ENCODE data around the gene NSUN2.

The NSUN2 gene

DNA sequence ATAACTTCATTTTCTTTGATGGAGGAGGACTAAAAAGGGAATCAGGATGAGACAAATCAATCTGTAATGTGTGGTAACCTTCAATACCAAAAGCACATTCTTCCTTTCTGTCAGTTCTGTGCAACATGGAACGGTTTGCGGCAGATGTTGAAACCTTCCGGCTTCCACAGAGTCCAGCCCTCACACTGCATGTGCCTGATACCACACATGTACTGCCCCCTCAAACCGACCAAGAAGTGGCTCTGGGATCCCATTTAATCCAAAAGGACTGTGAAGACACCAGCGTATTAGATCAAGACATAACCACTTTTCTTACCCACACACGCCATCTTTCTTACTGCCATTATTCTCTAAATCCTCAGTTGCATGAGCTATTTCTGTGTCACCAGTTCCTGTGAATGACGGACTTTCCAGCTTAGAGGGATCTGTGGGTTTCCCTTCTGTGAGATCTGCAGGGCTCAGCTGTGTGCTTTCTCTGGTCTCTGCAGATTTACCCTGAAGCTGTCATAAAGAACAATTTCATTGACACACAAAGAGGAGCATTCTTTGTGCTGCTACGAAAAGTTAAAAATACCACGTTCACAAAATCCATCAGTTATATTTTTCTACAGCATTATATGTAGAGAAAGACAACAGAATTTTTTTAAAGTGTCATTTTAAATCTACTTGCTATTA is 25.8 kb downstream of the NSUN2 start:
- no peak for DNase-seq (ENCODE audit: low read depth in 1 of 2, low spot score in 1 of 2)

- DNase-seq (ENCODE audit: low read depth in 1 of 2, low spot score in 1 of 2): no peak
Measured at GRCh38 chr5:6604946-6605345, 27.9 kb downstream of the NSUN2 start.

DNA sequence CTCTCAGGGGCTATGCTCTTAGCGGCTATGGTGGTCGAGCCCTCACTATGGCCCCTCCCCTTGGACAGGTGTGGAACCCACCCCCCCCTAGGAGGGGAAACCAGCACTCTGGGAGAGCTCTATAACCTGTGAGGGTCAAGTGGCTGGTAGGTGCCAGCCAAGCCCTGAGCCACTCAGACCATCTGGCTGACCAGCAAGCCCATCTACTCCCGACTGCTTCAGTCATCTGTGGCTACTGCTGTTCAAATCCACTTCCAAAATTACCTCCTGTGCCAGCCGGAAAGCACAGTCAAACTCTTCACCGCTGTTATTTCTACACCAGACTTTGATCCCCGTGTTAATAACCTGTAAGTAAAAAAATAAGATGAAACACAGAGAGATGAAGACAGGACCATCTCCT is 28.5 kb downstream of the NSUN2 start:
- DNase-seq (ENCODE audit: low read depth in 1 of 2, low spot score in 1 of 2): no peak

GRCh38 chr5:6603643-6604042 is 29.2 kb downstream of the NSUN2 start:
- no peak for DNase-seq (ENCODE audit: low read depth in 1 of 2, low spot score in 1 of 2)

GRCh38 chr5:6602441-6602840 is 30.4 kb downstream of the NSUN2 start:
- DNase-seq (ENCODE audit: low read depth in 1 of 2, low spot score in 1 of 2): no peak

DNA sequence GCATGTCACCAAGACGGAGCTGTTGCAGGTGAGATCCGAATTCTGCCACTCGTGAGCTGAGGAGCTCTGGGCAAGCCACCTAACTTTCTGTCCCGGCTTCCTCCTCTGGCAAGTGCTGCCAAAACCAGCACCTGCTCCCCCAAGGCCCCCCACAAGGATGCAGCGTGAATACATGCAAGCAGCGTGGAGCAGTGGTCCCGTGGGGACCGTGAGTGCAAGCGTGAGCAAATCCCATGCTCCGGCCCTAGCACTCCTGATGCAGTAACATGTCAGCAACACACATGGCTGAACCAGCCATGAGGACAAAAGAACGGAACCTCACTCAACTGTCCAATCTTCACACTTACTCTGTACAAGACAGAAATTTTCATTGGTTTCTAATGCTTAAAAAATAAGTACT is 31.0 kb downstream of the NSUN2 start:
- no peak for DNase-seq (ENCODE audit: low read depth in 1 of 2, low spot score in 1 of 2)

DNA sequence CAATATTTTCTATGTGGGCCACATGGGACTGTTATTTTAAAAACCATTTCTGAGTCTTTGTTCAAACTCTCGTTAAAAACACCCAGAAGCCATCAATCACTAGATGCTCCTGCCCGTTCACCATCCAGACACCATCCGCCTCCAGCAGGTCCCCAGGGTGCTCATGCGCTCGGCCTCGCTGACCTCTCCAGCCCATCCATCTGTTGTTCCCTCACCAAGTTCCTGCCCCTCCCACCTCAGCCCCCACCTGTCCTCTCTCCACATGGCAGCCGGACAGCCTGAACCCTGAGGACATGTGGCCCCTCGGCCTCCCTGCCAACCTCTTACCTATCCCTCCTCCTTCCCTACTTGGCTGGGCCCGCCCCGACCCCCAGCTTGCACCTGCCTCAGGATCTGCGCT is 31.6 kb downstream of the NSUN2 start:
- no peak for DNase-seq (ENCODE audit: low read depth in 1 of 2, low spot score in 1 of 2)

GRCh38 chr5:6599739-6600138 is 33.1 kb downstream of the NSUN2 start:
- DNase-seq (ENCODE audit: low read depth in 1 of 2, low spot score in 1 of 2): no peak

DNA sequence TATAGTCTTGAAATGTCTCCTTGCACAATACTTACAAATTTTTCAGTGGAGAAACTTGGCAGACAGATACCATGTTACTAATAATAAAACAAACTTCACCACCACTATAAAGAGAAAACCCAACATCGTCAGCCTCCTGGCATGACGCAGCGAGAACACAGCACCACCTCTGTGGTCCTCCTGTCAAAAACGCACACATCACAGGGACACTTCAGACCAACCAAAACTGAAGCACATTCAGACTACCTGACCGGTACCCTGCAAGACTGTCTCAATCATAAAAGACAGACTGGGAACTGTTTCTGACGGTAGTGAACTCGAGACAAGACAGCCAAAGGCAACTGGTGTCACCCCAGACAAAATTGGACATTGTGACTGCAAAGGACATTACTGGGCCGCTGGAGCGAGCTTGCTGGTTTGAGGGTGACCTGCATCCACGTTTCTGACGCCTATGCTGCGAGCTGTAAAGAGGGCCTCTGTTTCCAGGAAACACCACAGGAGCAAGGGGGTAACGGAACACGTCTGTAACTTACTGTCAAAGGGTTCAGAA is 34.4 kb downstream of the NSUN2 start:
- no peak for DNase-seq (ENCODE audit: low read depth in 1 of 2, low spot score in 1 of 2)

DNA sequence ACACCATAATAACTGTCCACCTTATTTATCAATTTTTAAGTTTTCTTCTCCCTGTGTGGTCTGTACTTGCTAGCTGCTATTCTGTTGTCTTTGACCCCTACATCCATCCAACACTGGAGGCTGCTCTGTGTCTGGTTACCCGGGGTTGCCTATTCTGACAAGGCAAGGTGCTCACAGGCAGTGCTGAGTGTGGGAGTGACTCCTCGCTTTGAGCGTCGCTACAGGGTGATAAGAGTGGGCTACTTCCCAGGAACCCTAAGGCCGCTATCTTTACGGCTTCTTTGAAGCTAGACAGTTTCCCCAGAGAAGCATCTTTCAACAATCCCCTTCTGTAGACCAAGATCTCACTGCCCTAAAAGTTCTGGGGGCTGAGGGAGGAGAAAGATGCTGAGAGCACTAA is 35.3 kb downstream of the NSUN2 start:
- no peak for DNase-seq (ENCODE audit: low read depth in 1 of 2, low spot score in 1 of 2)

DNA sequence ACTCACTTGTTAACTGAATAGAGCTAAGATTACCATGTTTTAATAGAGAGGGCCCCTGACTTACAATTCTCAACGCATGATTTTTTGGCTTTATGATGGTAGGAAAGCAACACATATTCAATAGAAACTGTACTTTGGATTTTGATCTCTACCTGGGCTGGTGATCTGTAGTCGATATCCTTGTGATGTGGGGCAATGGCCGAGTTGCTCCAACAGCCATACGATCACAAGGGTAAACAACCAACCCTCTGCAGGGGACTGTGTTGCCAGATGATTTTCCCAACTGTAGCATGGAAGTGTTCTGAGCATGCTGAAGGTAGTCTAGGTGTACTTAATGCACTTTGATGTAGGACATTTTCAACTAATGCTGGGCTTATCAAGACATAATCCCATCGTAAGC is 36.5 kb downstream of the NSUN2 start:
- DNase-seq (ENCODE audit: low read depth in 1 of 2, low spot score in 1 of 2): no peak

- no peak for DNase-seq (ENCODE audit: low read depth in 1 of 2, low spot score in 1 of 2)
Measured at GRCh38 chr5:6595405-6595804, 37.4 kb downstream of the NSUN2 start.

DNA sequence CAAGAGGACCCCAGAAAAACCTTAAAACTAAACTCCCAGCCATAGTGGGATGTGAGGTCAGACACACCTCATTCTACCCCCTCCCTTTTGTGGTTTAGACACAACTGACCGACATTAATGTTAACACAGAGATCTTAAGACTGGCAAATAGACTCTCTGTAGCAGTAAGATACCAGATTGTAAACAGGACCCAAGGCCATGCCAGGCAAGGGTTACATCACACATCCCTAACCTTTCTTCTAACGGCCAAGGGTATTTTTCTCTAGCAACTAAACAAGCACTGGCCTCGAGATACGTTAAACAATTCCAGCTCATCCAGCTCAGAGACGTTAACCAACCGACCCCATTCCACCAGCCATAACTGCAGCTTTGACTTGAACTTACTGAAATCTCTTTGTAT is 38.8 kb downstream of the NSUN2 start:
- no peak for DNase-seq (ENCODE audit: low read depth in 1 of 2, low spot score in 1 of 2)

DNA sequence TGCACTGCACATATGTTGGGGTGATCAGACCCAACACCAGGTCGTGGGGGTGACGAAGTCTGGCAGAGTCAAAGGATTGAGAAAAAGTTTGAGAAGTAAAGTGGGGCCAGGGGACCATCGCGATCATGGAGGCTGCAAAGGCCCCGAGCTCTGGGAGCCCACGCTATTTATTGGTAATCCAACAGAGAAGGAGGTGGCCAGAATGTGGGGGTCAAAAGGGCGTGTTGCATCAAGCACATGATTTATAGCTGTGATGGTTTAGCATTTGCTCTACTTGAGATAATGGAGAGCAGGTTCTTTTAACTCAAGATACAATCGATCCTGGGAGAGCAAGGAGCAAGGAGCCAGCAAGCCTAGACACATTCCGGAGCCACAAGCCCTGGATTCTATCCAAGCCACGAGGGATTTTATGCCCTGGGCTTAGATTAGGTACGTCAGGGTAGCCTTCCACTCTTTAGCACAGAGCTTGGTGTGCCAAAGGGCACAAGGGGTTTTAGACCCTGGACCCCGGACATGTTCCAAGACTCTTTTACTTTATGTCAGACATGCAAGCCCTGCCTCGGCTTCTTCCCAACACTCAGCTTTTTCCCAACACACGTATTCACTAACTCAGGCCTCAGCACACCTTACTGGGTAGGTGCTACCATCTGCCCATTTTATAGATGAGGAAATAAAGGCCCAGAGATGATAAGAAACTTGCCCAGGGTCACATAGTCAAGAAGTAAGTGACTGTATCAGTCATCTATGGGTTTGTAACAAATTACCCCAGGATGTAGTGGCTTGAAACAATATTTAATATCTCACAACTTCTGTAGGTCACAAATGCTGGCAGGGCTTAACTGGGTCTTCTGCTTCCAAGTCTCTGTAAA is 39.5 kb downstream of the NSUN2 start:
- DNase-seq (ENCODE audit: low read depth in 1 of 2, low spot score in 1 of 2): no peak

GRCh38 chr5:6592601-6593000 is 40.2 kb downstream of the NSUN2 start:
- DNase-seq (ENCODE audit: low read depth in 1 of 2, low spot score in 1 of 2): no peak

DNA sequence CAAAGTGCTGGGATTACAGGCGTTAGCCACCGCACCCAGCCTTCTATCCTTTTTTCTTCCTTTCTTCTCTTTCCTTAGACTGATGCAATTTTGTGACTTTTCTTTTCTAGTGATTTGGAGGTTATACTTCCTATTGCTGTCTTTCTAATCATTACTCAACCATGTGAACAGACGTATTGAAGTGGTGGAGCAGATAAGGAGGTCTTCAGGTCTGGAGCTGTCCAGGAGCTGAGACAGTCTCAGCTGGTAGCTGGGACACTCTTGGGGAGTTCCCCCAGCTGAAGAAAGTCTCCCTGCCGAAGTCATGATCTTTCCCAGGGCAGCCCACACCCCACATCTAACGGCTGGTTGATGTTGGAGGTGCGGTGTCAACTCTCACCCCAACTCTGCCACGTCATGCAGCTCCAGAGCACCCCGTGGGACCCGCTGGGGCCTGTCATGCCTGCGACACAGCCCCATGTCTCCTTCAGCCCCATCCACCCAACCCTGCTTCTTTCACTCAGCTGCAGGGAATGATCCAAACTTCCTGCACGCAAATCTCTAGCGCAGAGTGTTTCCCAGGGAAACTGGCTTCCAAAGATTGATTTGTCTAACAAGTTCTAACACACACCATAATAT is 41.1 kb downstream of the NSUN2 start:
- no peak for DNase-seq (ENCODE audit: low read depth in 1 of 2, low spot score in 1 of 2)

- DNase-seq (ENCODE audit: low read depth in 1 of 2, low spot score in 1 of 2): no peak
Measured at GRCh38 chr5:6590581-6590980, 42.3 kb downstream of the NSUN2 start.

DNA sequence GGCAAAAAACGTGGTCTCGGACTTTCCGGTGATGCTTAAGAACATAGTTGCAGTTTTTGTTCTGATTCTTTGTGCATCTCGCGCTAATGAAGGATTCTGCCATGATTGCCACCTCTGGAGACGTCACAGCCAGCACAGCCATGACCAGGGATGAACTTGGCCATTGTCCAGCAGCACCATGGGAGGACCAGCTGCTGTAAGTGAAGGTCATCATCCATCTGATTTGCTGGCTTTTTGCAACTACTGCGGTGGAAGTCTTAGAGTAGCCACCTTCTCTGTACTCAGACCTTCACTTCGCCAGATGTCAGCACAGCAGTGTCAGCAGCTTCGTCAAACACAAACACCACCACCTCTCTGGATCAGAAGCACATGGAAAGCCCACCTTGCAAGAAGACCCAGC is 45.7 kb downstream of the NSUN2 start:
- no peak for DNase-seq (ENCODE audit: low read depth in 1 of 2, low spot score in 1 of 2)

DNA sequence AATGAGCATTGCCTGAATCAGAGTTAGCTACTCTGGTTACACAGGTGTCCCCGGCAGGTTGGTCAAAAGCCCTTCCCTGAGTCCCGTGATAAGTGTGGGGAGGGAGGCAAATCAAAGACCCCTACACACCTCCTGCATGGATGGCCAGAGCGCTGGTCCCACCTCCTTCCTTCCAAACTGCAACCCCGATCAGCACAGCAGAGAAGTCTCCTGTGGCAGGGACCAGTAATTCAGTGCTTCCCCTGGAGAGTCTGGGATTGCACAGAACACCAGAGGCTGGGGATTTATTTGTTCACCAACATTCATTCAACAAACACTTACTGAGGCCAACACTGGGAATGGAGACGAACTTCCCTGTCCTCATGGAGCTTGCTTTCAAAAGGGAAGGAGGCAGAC is 46.2 kb downstream of the NSUN2 start:
- DNase-seq (ENCODE audit: low read depth in 1 of 2, low spot score in 1 of 2): no peak

DNA sequence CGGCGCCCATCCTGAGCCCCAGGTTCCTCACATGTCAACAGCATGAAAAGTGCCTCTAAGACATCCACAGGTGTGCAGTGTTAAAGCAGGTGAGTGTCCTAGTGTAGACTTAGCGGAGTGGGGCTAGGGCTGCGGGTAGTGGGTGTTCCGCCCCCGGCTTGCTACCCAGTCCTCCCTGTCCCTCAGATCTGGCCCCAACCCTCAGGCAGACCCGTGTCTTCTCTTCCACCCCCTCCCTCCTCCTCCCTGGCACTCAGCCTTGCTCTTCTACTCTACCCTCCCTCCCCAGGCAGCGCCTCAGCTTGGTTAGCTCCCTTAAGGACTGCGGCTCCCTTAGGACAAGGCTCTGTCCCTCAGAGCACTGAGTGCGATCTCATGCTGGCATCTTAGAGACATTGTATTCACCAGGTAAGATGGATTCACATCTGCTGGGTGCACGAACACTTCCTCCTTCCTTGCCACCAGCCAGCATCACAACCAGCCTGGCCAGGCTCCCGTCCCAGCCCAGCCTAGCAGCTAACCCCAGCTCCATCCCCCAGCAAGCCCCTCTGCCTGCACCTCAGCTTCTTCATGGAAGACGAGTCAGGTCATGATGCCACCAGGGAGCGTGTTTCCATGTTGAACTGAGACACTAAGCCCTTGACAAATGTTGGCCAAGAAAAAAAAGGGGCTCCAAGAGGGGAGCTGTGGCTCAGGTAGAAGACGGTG is 46.8 kb downstream of the NSUN2 start:
- DNase-seq (ENCODE audit: low read depth in 1 of 2, low spot score in 1 of 2): no peak

DNA sequence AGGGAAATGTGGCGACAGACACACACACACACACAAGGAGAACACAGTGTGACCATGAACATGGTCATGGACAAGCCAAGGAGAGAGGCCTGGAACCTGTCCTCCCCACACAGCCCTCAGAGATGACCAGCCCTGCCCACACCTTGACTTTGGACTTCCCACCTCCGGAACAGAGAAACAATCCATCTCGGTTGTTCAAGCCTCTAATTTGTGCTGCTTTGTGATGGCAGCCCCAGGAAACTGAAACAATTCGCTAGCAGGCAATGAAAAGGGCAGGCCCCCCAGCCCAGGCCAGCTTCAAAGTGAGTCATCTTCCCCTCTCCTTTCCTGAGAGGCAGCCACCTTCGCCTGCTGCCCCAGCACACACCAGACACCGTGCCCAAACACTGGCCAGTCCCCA is 47.7 kb downstream of the NSUN2 start:
- DNase-seq (ENCODE audit: low read depth in 1 of 2, low spot score in 1 of 2): no peak
